SK-N-SH (cell line): ENCODE measurements around the gene CPT1B.

Source experiments
- CTCF ChIP-seq: fragments of 200-600 bp; sonication (generic); IDR thresholded peaks from 2 replicates; pipeline ENCODE4 v1.6.1; 2017; ENCODE audit warnings: antibody characterized with exemption, mild to moderate bottlenecking, moderate library complexity
- GABPA ChIP-seq: IDR thresholded peaks from 2 replicates; pipeline ENCODE4 v1.4.0; 2012; ENCODE audit warnings: low read depth, mild to moderate bottlenecking
- JUND ChIP-seq: IDR thresholded peaks from 2 replicates; pipeline ENCODE4 v1.4.0; 2012
- POLR2AphosphoS5 ChIP-seq: IDR thresholded peaks from 2 replicates; pipeline ENCODE4 v1.6.1; 2012; ENCODE audit warnings: low read depth, low read length
- RCOR1 ChIP-seq: fragments of 150-350 bp; IDR thresholded peaks from 2 replicates; pipeline ENCODE4 v1.6.1; 2017; ENCODE audit warnings: antibody characterized with exemption, low read length
- RXRA ChIP-seq: IDR thresholded peaks from 2 replicates; pipeline ENCODE4 v1.4.0; 2012; ENCODE audit warnings: low read depth, mild to moderate bottlenecking, borderline replicate concordance
- USF2 ChIP-seq: fragments of 150-350 bp; IDR thresholded peaks from 2 replicates; pipeline ENCODE4 v1.6.1; 2017; ENCODE audit warnings: antibody characterized with exemption, low read length, low read depth, borderline replicate concordance
- TF ChIP-seq, protein P1 (sequence below): IDR thresholded peaks from 2 replicates; pipeline ENCODE4 v1.4.0; 2012; ENCODE audit warnings: low read depth, borderline replicate concordance

DNA sequence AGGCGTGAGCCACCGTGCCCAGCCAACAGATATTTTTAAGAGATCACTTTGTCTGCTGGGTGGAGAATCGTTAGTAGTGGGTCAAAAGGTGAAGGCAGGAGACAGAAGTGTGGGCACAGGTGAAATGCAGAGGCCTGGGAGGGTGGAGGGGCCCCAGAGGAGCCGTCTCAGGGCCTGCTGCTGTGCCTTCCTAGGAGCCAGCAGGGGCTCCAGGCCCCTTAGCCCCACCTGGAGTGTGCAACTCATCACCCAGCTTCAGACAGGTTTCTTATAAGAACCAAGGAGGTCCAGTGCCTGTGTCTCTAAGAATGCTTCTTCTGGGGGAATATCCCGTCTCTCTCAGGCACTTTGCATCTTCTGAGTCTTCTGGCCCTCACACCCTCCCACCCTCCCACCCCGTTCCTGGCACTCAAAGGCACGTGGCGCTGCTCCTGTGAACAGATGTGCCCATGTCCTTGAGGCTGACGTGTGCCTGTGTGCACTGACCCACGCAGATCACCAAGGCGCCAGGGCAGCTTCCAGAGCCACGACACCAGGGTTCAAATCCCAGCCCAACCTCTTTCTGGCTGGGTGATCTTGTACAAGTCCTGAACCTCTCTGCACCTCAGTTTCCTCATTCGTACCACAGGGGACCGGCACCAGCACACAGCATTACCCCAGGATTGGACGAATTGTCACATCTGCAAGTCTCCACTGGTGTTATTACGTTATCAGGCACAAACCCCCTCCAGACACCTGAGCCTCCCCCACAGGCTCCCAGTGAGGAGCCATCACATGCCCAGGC lies 46.3 kb upstream of the CPT1B start:
- TF ChIP-seq RCOR1 (no peak), CTCF (no peak), POLR2AphosphoS5 (no peak), USF2 (no peak), JUND (no peak), RXRA (no peak), GABPA (no peak)
- TF ChIP-seq, protein P1, sequence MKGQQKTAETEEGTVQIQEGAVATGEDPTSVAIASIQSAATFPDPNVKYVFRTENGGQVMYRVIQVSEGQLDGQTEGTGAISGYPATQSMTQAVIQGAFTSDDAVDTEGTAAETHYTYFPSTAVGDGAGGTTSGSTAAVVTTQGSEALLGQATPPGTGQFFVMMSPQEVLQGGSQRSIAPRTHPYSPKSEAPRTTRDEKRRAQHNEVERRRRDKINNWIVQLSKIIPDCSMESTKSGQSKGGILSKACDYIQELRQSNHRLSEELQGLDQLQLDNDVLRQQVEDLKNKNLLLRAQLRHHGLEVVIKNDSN, result no peak
